GM12892 (cell line): ENCODE results near the gene OSBPL10.

ENCODE experiments used
- POLR2A ChIP-seq: IDR thresholded peaks from 2 replicates; pipeline ENCODE4 v1.6.1; 2011; ENCODE audit warnings: low read depth, low read length, control low read depth
- POLR2AphosphoS5 ChIP-seq: IDR thresholded peaks from 2 replicates; pipeline ENCODE4 v1.6.1; 2011; ENCODE audit warnings: low read depth, low read length, control low read depth

DNA sequence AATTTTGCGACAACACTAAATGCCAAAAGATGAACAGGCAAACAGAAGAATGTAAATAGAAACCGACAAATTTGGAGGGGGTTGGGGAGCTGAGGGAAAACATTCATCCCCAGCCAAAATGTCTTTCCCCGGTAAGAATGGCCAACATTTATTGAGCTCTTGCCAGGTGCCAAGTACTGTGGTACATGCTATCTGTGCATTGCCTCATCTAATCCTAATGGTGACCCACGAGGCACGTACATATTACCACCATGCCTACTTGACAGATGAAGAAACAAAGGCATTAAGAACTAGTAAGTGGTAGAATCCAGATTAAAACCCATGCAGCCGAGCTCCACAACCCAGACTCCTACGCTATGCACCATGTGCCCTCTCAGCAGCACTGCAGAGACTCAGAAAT, 242.7 kb downstream of the OSBPL10 start:
- TF ChIP-seq POLR2A (no peak), POLR2AphosphoS5 (no peak)
